Fibroblast of the aortic adventitia (primary cell): Measurements from ENCODE around the gene KRTAP9-8. TPM values are rescaled to one million over a fixed set of nuclear protein-coding genes. Genes with fewer than 3 reads are reported as not detected.
"Not testable (repeated sequence)": the region's sequence is repeated elsewhere in the genome, so short reads cannot be mapped to it uniquely, and the experiment has no call there.

Experiments
- DNase-seq: peaks from one replicate; pipeline ENCODE4 v3.0.0-alpha.2; 2010; ENCODE audit warnings: low read depth
- H3K4me3 ChIP-seq: 2 replicates; pipeline ENCODE4 v1.5.1; 2011; ENCODE audit warnings: low read depth, mild to moderate bottlenecking, control low read depth, low read length, moderate library complexity
- CTCF ChIP-seq: IDR thresholded peaks from 2 replicates; pipeline ENCODE4 v1.5.1; 2011; ENCODE audit warnings: mild to moderate bottlenecking, low read length, control low read depth, inconsistent platforms; ENCODE audit not compliant: insufficient read depth
- total RNA-seq: library from RNA; depleted of rRNA; stranded (reverse); fragments of >200 nt; gene quantifications from 2 replicates; pipeline ENCODE4 v1.2.3, GENCODE V29; 2012; ENCODE audit warnings: low replicate concordance

The KRTAP9-8 gene
- total RNA-seq, 1 donor, result not detected

- no peak for TF ChIP-seq CTCF
- DNase-seq, result no peak
- H3K4me3 ChIP-seq, result no peak overlapping the region
These were observed 22.1 kb upstream of the KRTAP9-8 start for GRCh38 chr17:41215681-41216080.

GRCh38 chr17:41223821-41224220 is 14.0 kb upstream of the KRTAP9-8 start:
- no peak for DNase-seq
- no peak overlapping the region for H3K4me3 ChIP-seq
- no peak for TF ChIP-seq CTCF

- no peak for DNase-seq
- H3K4me3 ChIP-seq, result no peak overlapping the region
- no peak for TF ChIP-seq CTCF
These were observed 11.7 kb upstream of the KRTAP9-8 start for GRCh38 chr17:41226051-41226450.

- H3K4me3 ChIP-seq, DNase-seq: not testable (repeated sequence)
These were observed 11.2 kb upstream of the KRTAP9-8 start, which contains the start of gene KRTAP9-2 for GRCh38 chr17:41226598-41227095. Gene KRTAP9-2 (plus strand): TSS chr17:41226648. CDS start chr17:41226655, 7 bp downstream.

- H3K4me3 ChIP-seq, result no peak overlapping the region
- TF ChIP-seq CTCF, result no peak
- DNase-seq, result no peak
These were observed 7.7 kb upstream of the KRTAP9-8 start for GRCh38 chr17:41230094-41230493.

- no peak for TF ChIP-seq CTCF
- no peak overlapping the region for H3K4me3 ChIP-seq
- DNase-seq, result no peak
These were observed 6.1 kb upstream of the KRTAP9-8 start for GRCh38 chr17:41231731-41232130.

GRCh38 chr17:41232399-41233105 is 5.2 kb upstream of the KRTAP9-8 start, which contains the start of gene KRTAP9-3:
Gene KRTAP9-3 (plus strand): TSS chr17:41232449. CDS start chr17:41232502, 53 bp downstream.
- not testable (repeated sequence) for DNase-seq

GRCh38 chr17:41237116-41237515 is 683 bp upstream of the KRTAP9-8 start:
- DNase-seq, H3K4me3 ChIP-seq: not testable (repeated sequence)

More at GRCh38 chr17:41232399-41233105, 5.2 kb upstream of the KRTAP9-8 start, which contains the start of gene KRTAP9-3:
- not testable (repeated sequence) for H3K4me3 ChIP-seq

GRCh38 chr17:41246995-41247787 is 9.4 kb downstream of the KRTAP9-8 start:
- not testable (repeated sequence) for DNase-seq

GRCh38 chr17:41249637-41250240 is 11.9 kb downstream of the KRTAP9-8 start, which contains the start of gene KRTAP9-4:
Gene KRTAP9-4 (plus strand): TSS chr17:41249687. CDS start chr17:41249721, 34 bp downstream.
- not testable (repeated sequence) for DNase-seq

More at GRCh38 chr17:41246995-41247787, 9.4 kb downstream of the KRTAP9-8 start:
- not testable (repeated sequence) for H3K4me3 ChIP-seq

More at GRCh38 chr17:41249637-41250240, 11.9 kb downstream of the KRTAP9-8 start, which contains the start of gene KRTAP9-4:
- not testable (repeated sequence) for H3K4me3 ChIP-seq
